HG02885 (cell line): ENCODE results near the gene RGS8.
"Not testable (repeated sequence)": the region's sequence is repeated elsewhere in the genome, so short reads cannot be mapped to it uniquely, and the experiment has no call there.

ENCODE experiments used
- ATAC-seq: cut with Tn5 transposase; IDR thresholded peaks from one replicate; pipeline ENCODE4 v1.9.1; 2021; ENCODE audit warnings: mild to moderate bottlenecking; ENCODE audit not compliant: unreplicated experiment, poor library complexity

Gene RGS8

GRCh38 chr1:182703539-182703938, 19.2 kb upstream of the RGS8 start:
- no peak for ATAC-seq

- no peak for ATAC-seq
Measured at GRCh38 chr1:182702826-182703524, 18.6 kb upstream of the RGS8 start.

- ATAC-seq = no peak
Measured at GRCh38 chr1:182700351-182700709, 15.9 kb upstream of the RGS8 start.

DNA sequence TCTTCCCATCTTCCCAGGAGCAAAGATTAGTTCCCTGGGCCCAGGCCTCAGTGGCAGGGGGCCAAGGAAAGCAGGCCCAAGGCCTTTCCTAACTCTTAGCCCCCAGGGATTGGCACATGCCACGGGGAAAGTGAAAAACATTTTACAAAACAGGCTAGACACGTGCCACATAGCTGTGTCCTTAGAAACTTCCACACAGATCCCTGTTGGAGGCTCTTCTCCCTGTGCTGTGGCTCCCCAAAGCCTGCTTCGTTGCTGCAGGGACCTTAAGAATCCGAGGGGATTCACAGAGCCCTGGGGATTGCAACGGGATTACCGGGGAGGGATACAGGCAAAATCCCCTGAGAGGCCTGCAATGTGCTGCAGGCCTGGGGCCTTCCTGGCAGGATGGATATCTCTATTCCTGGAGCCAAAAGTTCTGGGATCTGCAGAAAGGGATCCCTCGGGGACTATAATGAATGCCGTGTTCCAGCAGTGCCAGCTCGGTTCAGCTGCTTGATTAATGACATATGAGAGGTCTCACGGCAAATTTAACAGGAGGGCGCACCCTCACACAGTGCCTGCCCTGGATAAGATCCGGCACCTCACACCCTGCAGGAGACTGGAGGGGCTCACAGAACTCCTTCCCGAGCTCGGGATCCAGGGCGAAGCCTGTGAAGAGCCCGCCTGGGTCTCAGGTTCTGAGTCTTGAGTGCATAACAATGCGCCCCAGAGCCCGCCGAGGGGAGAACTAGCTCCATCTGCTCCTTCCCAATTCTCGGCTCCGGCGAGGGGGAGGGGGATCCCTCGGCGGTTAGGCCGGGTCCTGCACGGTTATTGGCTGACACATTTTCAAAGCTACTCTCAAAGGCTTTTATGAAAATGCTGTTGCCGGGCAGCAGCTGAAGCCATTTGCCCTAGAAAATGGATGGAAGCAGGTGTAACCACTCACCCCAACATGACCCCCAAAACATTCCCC, 15.3 kb upstream of the RGS8 start:
- no peak for ATAC-seq

DNA sequence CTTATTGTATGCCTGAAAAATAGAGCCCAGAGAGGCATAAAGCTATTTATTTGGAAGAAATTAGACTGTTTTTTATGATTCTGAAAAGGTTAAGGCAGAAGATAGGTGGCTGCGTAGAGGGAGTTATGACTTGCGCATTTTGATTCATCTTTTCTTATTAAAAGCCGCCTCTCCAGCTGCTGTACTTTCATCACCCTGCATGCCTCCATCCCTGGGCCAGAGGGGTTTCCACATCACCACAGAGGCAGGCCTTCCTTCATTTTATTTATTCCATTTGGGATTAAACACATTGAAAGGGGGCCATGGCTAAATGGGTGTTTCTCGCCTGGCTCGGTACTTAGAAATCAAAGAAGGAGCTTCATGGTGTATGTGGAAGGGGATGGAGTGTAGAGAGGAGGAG, 14.6 kb upstream of the RGS8 start:
- no peak for ATAC-seq

DNA sequence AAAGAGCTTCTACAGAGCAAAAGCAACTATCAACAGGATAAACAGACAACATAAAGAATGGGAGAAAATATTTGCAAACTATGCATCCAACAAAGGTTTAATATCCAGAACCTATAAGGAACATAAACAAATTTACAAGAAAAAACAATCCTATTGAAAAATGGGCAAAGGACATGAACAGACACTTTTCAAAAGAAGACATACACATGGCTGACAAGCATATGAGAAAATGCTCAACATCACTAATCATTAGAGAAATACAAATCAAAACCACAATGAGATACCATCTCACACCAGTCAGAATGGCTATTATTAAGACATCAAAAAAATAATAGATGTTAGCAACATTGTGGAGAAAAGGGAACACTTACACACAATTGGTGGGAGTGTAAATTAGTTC, 8.8 kb upstream of the RGS8 start:
- not testable (repeated sequence) for ATAC-seq

DNA sequence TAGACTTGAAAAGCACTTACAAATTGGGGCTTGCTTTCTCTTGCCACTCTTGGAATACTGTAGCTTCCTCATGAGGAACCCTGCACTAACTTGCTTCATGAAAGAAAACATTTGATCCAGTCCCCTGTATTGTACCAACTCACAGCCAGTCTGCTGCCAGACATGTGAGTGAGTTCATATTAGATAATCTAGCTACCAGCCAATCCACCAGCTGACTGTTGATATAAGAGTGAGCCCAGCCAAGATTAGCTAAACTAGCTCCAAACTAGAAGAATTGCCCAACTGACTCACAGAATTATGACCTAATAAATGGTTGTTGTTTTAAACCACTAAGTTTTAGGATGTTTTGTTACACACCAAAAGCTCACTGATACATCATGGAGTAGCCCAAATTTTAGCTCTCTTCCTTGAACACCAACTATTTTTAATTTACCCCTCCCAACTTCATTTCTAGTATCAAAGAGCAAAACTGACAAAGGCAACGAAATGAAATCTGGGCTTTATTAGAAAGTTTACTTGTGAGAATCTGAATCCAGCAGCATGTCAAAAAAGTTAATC, 6.6 kb upstream of the RGS8 start:
- no peak for ATAC-seq

DNA sequence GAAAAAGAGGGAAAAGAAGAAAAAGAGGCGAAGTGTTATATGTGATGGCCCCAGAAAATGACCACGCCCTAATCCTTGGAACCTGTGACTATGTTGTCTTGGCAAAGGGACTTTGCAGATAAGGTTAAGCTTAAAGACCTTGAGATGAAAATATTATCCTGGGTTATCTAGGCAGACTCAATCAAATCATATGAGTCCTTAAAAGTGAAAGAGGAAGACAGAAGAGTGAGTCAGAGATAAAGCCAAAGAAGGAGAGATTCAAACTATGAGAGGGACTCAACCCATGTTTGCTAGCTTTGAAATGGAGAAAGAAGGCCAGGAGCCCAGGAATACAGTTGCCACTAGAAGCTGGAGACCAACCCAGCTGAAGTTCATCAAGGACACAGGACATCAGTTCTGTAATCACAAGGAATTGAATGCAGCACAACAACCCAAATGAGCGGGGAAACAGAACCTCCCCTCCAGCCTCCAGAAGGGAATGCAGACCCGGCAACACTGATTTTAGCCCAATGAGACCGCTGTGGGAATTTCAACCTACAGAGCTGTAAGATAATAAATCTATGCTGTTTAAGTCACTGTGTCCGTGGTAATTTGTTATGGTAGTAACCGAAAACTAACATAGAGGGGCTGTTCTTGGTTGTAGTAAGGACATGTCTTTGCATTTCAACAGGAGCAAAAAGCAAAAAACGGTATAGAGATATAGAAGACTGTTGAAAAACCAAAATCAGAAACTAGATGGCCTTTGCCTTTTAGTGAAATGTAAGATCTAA, 4.2 kb upstream of the RGS8 start:
- ATAC-seq = no peak

DNA sequence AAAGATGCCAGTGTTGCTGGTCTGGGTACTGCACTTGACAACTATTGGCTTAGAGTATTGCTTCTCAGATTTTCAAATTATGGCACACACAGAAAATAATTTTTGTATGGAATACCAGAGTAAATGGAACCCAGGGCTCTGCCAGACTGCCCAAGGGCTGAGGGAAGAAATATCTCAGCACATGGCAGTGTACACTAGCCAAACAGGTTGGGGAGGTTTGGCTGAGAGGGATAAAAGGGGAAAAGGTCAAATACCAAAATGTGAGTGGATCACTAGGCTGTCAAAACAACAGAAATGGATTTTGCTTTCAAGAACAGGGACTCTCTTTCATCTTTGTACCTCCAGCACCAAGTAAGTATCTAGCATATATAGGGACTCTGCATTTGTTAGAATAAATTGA, 3.0 kb upstream of the RGS8 start:
- ATAC-seq = no peak

GRCh38 chr1:182686446-182686845, 2.1 kb upstream of the RGS8 start:
- no peak for ATAC-seq

GRCh38 chr1:182685215-182685614, 828 bp upstream of the RGS8 start:
- ATAC-seq = no peak

- ATAC-seq = no peak
Measured at GRCh38 chr1:182682898-182683501, 1.4 kb downstream of the RGS8 start.

- no peak for ATAC-seq
Measured at GRCh38 chr1:182682406-182682805, 2.0 kb downstream of the RGS8 start.

- ATAC-seq = no peak
Measured at GRCh38 chr1:182681568-182681912, 2.8 kb downstream of the RGS8 start.

DNA sequence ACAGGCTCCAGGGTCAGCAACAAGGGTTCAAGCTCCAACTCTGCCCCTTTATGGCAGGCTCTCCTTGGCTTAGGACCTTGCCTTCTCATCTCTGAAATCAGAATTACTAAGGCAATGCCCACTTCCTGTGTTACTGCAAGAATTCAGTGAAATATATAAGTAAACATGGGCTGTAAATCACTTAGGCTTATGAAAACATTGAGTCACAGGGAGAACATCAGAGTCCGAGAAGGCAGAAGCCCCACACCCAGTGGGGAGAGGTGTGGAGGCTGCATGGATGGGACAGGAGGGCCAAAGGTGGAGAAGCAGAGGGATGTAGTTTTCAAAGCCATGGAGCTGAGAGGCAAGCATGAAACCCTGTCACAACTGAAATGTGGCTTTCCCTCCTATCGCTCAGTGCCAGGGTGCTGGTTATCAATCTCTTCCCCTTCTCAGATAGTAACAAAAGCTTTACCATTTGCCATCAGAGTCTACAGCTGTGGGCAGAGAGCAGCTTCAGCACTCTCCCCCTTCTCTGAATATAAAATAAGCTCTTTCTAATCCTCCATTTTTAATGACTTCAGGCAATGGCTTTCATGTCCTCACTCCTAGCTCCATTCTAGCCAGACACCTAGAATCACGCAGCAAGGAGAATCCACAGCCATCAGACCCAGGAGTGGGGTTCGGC, 3.4 kb downstream of the RGS8 start:
- ATAC-seq = no peak

- ATAC-seq = no peak
Measured at GRCh38 chr1:182680408-182680807, 4.0 kb downstream of the RGS8 start.

DNA sequence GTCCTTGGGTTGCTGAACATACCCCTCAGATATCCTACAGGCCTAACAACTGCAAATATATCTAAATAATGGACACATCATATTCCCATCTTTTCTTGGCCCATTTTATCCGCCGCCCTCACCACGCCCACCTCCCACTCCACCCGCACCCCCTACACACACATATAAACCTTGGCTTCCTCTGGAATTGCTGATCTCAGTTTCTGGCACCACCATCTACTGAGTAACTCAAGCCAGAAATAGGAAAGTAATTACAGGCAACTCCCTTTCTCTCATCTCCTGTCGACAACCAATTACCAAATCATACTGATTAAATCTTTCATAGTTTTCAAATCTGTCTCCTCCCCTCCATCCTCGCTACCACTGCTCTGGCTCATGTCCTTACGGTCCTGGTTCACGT, 4.7 kb downstream of the RGS8 start:
- no peak for ATAC-seq

- peak; percentile 89 for ATAC-seq
Measured at GRCh38 chr1:182677397-182678098, 6.8 kb downstream of the RGS8 start.

GRCh38 chr1:182676274-182676673, 8.1 kb downstream of the RGS8 start:
- ATAC-seq = no peak
